GM18951 (cell line): ENCODE data around the gene SPAG7.

Experiments
- POLR2A ChIP-seq: IDR thresholded peaks from 4 replicates; pipeline ENCODE4 v1.6.1; 2011; ENCODE audit warnings: mild to moderate bottlenecking; ENCODE audit not compliant: insufficient read length, insufficient read depth; ENCODE audit errors: extremely low read depth
- in situ Hi-C: fragments of 300-500 bp; cut with MboI; formaldehyde crosslinking; loops from one replicate; pipeline ENCODE4 v1.12.0; 2022; ENCODE audit warnings: low sequenced_read_pairs, mixed read lengths, inconsistent platforms; ENCODE audit not compliant: unreplicated experiment

SPAG7 gene

DNA sequence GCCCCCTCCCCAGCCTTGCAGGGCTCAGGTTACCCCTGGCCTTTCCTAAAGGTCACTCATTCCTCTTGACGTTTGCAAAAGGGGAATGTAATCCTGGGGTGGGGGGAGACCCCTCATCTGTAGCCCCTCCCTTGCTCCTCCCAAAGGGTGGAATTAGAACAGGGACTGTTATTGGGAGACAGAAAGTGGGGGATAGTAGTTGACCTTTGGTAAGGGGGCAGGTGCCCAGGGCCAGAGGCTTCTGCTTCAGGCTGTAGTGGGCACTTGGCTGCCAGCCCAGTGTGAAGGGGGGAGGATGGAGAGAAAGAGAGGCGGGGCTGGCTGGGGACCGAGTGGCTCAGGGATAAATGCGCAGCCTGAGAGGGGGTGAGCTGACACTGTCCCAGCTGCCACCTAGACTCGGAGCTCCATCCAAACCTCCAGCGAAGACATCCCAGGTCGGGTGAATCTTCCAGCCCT is 16.8 kb downstream of the SPAG7 start, which contains the start of gene ENO3:
ENO3 (plus strand) TSS at position 374 of the 459 bp plus-strand sequence. CDS start 711 bp downstream, outside the sequence.
- peak; percentile 31 for TF ChIP-seq POLR2A
- in situ Hi-C loops: no loop called here

DNA sequence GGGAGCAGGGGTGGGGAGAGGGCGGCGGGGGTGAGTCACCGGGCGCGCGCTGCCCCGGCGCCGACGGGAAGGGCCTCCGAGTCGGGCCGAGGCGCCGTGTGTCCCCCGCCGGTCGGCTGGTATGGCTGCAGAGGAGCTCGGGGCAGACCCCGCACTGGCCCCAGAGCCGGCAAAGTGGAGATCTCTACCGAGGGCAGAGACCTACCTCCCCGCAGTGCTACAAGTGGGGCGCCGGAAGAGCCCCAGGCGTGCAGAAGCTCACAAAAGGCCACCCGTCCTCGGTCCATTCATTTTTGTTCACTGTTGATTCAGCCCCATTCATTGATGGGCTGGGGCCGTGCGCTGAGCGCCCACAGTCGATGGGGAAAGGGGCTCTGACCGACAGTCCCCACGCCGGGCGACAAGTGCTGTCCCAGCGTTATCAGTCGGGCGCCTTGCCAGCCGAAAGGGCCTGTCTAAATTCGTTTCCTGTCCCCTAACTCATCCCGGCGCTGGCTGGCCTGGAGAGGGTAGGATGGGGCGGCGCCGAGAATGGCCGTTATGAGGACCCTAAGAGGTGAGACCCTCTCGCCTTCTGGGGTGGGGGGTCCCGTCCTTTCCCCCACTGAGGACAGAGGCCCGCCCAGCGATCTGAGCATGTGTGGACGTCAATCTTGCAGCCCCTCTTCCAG is 17.4 kb downstream of the SPAG7 start:
- peak; percentile 56 for TF ChIP-seq POLR2A

DNA sequence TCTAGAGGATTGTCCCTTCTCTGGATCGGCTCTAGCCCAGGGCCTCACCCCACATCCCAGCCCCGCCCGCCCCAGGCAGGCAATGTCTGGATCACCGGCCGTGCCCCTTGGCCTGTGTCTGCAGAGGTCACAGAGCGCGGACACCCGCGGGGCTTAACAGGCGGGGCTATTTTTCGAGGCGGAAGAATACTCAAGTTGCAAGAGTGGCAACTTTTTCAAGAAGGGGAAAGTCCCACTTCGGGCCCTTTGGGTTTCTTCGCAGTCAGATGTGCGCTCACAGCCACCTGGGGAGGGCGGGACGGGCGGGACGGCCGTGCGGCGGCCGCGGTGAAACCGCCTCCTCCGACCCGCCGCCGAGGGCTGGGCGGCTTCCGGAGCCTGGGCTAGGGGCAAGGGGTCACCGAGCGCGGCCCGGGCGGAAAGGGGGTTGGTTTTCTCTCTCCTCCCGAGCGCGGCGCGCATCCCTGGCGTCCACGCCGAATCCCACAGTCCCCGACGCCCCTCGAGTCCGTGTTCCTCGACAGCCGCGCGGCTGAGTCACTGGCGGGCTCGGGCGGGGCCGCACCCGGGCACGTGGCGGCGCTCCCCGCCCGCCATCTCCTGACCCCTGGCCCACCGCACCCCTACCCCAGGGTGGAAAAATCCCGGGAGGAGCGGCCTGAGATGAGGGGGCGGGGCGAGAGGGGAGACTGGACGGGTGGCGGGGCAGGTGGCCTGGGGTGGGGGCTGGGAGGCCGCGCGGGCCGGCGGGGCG is 18.1 kb downstream of the SPAG7 start:
- in situ Hi-C loops: no loop called here
- TF ChIP-seq POLR2A: peak; percentile 53

More for the DNA sequence above, 17.4 kb downstream of the SPAG7 start:
- in situ Hi-C loops: no loop called here

DNA sequence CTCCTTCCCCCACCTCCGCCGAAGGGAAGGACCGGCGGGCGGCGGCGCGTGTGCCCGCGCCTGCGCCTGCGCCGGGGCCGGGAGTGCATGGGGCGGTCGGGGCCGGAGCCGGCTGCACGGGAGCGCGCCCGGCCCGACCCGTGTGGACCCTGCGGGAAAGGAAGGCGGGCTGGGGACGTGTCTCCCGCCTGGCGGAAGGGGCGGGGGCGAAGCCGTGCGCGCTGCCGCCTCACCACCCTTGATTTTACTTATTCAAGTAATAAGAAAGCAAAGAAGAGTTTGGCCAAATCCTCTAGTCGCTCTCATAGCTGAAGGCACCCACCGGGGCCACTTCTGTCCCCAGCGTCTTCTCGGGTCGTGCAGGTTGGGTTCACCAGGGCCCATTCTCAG is 18.7 kb downstream of the SPAG7 start:
- TF ChIP-seq POLR2A: peak; percentile 51
- in situ Hi-C loops: no loop called here

DNA sequence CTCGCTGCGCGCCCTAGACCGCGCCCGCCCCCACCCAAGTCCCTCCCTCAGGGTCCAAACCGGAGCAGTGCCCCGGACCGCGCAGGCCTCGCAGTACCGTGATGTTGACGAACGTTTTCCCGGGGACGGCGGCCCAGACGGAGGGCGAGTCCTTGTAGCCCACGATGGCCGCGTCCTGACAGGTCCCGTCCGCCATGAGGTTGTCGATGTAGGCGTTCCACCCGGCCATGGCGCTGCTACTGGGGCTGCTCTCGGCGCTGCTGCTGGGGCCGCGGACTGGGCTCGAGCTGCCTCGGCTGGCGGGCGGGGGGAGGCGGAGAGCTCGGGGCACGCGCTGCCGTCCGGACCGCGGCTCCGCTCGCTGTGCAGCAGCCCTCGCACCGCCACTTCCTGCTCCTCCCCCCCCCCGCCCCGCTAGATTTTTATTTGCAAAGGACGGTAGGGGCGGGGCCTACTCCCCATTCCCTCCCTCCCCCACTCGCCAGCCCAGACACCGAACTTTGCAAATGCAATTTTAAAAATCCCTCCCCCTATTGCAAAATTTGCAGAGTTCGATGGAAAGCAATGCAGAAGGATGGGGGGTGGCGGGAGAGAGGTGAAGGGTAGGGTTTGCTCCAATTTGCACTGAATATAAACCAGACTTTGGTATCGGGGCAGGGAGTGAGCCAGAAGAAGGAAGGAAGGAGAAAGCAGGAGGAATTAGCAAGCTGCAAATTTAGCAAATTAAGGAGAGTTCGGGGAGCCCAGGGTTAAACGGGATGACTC is 19.3 kb downstream of the SPAG7 start, which contains the start of gene PFN1:
PFN1 (minus strand) TSS at position 365 of the 765 bp plus-strand sequence; CDS start at position 229, 136 bp downstream.
- peak; percentile 94 for TF ChIP-seq POLR2A
- in situ Hi-C loops: no loop called here

DNA sequence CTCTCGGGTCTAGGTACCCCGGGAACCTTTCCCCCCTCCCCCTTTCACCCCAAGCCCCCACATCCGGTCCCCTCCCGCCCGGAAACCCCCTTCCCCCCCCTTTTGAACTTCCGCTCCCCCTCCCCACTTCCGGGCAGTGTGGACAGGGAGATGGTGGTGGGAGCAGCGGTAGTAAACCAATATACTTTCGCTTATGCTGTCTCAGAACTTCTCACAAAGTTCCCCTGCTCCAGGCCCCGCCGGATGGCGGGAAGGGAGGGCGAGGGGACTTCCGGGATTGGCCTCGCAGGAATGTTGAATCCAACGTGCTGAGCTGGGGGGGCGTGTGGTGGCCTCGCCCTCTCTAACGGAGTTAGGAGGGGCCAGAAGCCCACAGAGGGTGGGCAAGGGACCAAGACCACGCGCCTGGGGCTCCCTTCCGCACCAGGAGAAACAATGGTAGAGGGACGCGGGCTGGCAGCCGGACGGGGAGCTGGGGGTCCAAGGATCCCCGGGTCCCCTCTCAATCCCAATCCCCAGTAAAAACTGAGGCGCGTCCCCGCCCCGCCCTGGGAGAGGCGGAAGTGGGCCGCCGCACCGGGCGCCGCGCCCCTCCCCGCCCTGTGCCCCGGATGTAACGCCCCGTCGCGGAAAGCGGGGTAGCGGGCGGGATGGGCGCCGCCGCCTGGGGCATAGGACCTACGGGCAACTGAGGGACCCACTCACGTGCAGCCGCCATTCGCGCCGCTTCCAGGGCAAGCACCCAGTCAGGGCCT is 20.0 kb downstream of the SPAG7 start:
- TF ChIP-seq POLR2A: peak; percentile 49
- in situ Hi-C loops: no loop called here

DNA sequence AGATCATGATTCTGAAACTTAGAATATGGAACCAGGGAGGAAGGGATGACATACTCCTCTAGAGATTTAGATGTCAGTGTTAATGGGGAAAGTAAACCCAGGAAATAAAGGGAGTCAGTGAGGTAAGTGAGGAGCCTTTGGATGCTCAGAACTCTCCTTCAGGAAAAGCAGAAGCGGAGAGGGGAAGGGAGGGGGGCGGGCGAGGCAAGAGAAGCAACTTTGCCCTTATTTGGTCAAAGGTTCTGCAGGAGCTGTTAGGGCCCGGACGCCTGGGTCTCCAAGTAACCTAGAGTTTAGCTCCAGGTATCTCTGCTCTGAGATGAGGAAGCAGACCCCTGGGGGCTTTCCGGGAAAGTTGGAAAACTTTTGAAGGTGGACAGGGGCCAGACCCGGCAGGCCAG is 20.6 kb downstream of the SPAG7 start:
- TF ChIP-seq POLR2A: no peak
- in situ Hi-C loops: no loop called here

DNA sequence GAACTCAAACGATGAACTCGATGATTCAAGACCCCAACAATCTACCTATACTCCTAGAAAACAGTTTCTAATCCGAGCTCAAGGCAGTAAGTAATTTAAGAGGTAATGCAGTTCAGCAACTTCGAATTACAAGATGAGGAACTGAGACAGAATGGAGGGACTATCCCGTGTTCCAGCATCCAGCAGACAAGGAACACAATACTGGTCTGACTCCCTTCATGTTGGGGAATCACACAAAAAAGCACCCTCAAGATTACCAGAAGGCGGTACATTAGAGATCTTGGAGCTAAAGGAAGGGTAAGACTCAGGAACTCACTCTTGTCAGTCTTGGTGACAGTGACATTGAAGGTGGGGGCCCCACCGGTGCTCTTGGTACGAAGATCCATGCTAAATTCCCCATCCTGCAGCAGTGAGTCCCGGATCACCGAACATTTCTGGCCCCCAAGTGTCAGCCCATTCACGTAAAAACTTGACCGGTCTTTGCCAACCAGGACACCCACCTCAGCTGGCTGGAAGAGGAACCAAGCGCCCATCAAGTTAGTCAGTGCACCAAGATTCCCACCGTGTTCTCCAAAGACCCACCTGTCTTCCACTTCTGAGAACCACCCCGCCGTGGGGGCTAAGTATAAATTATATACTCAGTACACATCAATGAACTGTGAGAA is 21.2 kb downstream of the SPAG7 start:
- peak; percentile 42 for TF ChIP-seq POLR2A
- in situ Hi-C loops: no loop called here

DNA sequence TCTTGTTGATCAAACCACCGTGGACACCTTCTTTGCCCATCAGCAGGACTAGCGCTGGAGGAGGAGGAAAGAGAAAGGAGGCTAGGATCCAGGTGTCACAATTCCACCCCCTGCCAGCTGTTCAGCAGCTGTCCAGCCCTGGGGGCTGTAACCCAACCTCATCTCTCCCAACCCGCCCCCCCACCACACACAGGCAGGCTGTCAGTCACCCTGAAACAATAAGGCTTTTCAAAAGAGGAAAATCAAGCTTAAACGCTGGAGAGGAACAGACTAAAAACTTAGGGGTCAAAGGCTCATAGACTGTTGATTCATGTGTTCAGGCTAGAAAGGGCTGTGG is 21.7 kb downstream of the SPAG7 start:
- in situ Hi-C loops: no loop called here
- no peak for TF ChIP-seq POLR2A

DNA sequence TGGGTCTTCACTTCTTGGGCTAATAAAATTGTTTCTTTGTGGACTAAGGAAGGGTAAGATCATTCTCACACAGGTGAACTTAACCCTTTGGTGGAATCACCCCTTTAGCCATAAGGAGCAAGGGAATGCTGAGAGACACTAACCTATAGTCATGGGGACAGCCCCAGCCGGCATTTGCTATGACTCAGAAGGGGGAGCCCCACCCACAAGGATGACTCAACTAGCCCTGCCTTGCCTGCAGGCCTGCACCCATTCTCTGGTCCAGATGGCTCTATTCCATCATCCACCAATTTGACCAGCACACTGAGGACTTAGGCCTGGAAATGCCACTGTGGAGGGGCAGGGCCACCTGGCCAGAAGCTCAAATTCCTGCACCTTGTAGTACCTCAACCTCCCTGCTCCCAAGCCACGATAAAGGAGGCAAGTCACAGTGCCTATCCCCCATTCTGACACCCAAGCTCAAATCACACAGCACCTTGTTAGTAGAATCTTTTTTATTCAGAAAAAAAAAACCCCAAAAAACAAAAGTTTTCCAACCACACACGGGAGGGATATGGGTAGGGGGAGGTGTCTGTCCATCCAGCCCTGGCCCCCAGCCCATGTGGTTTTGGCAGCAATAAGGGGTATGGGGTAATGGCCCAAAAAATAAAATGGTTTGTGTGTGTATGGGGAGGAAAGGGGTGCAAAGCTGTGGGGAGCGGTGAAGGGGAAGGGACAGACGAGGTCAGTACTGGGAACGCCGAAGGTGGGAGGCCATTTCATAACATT is 22.3 kb downstream of the SPAG7 start:
- peak; percentile 60 for TF ChIP-seq POLR2A
- in situ Hi-C loops: no loop called here

DNA sequence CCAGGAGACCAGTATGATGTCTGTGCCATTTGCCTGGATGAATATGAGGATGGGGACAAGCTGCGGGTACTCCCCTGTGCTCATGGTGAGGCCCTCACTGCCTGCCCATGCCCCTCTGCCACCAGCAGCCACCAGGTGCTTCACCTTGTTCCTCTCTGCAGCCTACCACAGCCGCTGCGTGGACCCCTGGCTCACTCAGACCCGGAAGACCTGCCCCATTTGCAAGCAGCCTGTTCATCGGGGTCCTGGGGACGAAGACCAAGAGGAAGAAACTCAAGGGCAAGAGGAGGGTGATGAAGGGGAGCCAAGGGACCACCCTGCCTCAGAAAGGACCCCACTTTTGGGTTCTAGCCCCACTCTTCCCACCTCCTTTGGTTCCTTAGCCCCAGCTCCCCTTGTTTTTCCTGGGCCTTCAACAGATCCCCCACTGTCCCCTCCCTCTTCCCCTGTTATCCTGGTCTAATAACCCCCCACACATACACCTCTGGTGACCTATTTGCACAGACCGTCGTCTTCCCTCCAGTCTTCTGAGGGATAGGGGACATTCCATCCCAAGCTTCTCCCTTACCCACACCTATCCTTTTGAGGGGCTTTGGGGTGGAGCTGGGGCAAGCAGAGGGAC is 23.0 kb downstream of the SPAG7 start:
- TF ChIP-seq POLR2A: no peak
- in situ Hi-C loops: no loop called here
